ENCODE data around the gene NUDT13.

DNA sequence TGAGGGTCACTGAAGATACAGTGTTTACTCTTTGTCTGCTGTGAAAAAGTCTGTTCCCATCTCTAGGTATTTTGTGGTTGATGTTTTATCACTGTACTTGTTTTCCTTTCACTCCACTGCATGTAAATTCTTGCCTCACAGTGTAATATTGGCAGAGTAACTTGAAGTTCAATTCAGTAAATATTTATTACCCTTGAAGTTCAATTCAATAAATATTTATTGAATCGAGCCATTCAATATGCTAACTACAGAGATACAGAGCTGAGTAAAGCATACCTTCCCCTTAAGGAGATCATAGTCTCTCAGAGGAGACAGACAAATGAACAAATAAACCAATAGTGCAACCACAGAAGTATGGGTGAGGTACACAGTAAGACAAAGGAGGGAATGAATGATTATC lies 9.2 kb downstream of the NUDT13 start:
- TF ChIP-seq, protein P1, sequence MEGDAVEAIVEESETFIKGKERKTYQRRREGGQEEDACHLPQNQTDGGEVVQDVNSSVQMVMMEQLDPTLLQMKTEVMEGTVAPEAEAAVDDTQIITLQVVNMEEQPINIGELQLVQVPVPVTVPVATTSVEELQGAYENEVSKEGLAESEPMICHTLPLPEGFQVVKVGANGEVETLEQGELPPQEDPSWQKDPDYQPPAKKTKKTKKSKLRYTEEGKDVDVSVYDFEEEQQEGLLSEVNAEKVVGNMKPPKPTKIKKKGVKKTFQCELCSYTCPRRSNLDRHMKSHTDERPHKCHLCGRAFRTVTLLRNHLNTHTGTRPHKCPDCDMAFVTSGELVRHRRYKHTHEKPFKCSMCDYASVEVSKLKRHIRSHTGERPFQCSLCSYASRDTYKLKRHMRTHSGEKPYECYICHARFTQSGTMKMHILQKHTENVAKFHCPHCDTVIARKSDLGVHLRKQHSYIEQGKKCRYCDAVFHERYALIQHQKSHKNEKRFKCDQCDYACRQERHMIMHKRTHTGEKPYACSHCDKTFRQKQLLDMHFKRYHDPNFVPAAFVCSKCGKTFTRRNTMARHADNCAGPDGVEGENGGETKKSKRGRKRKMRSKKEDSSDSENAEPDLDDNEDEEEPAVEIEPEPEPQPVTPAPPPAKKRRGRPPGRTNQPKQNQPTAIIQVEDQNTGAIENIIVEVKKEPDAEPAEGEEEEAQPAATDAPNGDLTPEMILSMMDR (IDR thresholded peaks at IDR 0.05): no peak
- no peak for TF ChIP-seq POLR2A (IDR thresholded peaks at IDR 0.05)
